SK-N-MC (cell line): ENCODE results near the gene C1QBP.
"Not testable (repeated sequence)": the region's sequence is repeated elsewhere in the genome, so short reads cannot be mapped to it uniquely, and the experiment has no call there.

Experiments
- FOXP2 ChIP-seq: optimal IDR thresholded peaks from 2 replicates; pipeline ENCODE3; 2011; ENCODE audit warnings: mild to moderate bottlenecking, moderate library complexity; ENCODE audit not compliant: insufficient read depth; ENCODE audit errors: extremely low read length, control extremely low read depth
- POLR2AphosphoS5 ChIP-seq: IDR thresholded peaks from 2 replicates; pipeline ENCODE4 v1.6.1; 2012; ENCODE audit warnings: mild to moderate bottlenecking, low read depth, low read length, borderline replicate concordance

GRCh38 chr17:5435781-5436315 is 3.1 kb downstream of the C1QBP start:
- TF ChIP-seq FOXP2, POLR2AphosphoS5: not testable (repeated sequence)
